HFFc6 (cell line): ENCODE data around the gene MAGI1. TPM values are rescaled to one million over a fixed set of nuclear protein-coding genes. Genes with fewer than 3 reads are reported as not detected.
A peak's percentile ranks its signal among the peaks of the same experiment; 100 is the strongest.

ENCODE experiments used
- DNase-seq: peaks from one replicate; pipeline ENCODE4 v3.0.0-alpha.2; 2018
- H3K27ac Mint-ChIP-seq: 2 replicates; pipeline ENCODE4 v1.8.0; 2020; ENCODE audit warnings: mild to moderate bottlenecking, mixed read lengths
- H3K27me3 Mint-ChIP-seq: 2 replicates; pipeline ENCODE4 v1.8.0; 2021; ENCODE audit warnings: mild to moderate bottlenecking, moderate library complexity, mixed read lengths; ENCODE audit not compliant: insufficient read depth
- H3K36me3 Mint-ChIP-seq: 2 replicates; pipeline ENCODE4 v1.8.0; 2021; ENCODE audit warnings: low read depth, mixed read lengths
- H3K4me1 Mint-ChIP-seq: 2 replicates; pipeline ENCODE4 v1.8.0; 2020; ENCODE audit warnings: low read depth, mixed read lengths
- H3K4me3 Mint-ChIP-seq: 2 replicates; pipeline ENCODE4 v1.8.0; 2020; ENCODE audit warnings: mild to moderate bottlenecking, moderate library complexity, mixed read lengths
- H3K9me3 Mint-ChIP-seq: 2 replicates; pipeline ENCODE4 v1.8.0; 2020; ENCODE audit warnings: mild to moderate bottlenecking, mixed read lengths
- CTCF ChIP-seq: fragments of 200-600 bp; sonication (generic); IDR thresholded peaks from 2 replicates; pipeline ENCODE4 v1.5.0; 2021; ENCODE audit warnings: antibody characterized with exemption, mild to moderate bottlenecking
- total RNA-seq, 6 experiments: library from RNA; stranded (reverse); fragmentation: NEBNext Ultra II Directional; extraction: Animal tissue kit (Norgen Biotek cat#: 25700); gene quantifications; 2 replicates in 1 of 6; 3 replicates in 5 of 6; pipeline ENCODE4 v1.2.3, GENCODE V29; 2021

Gene MAGI1
- total RNA-seq, 6 experiments from 2014 or later, result 21.1 to 30.5 (median 22.4) TPM

- H3K4me1 Mint-ChIP-seq, result peaks cover 12% of the 10 kb centered on the region
- H3K4me3 Mint-ChIP-seq, result no peak overlapping the region
- no peak overlapping the region for H3K27ac Mint-ChIP-seq
- no peak for TF ChIP-seq CTCF
- no peak for DNase-seq
- no peaks in the 10 kb centered on the region for H3K9me3 Mint-ChIP-seq
- H3K36me3 Mint-ChIP-seq, result no peaks in the 10 kb centered on the region
- H3K27me3 Mint-ChIP-seq, result no peaks in the 10 kb centered on the region
Measured at GRCh38 chr3:65408531-65409175, 630.1 kb downstream of the MAGI1 start.

- no peak overlapping the region for H3K27ac Mint-ChIP-seq
- DNase-seq, result no peak
- no peaks in the 10 kb centered on the region for H3K9me3 Mint-ChIP-seq
- no peaks in the 10 kb centered on the region; the same call in 1 of the 2 replicates for H3K27me3 Mint-ChIP-seq
- H3K4me3 Mint-ChIP-seq, result no peak overlapping the region
- no peaks in the 10 kb centered on the region for H3K36me3 Mint-ChIP-seq
- H3K4me1 Mint-ChIP-seq, result peaks cover 28% of the 10 kb centered on the region
- no peak for TF ChIP-seq CTCF
Measured at GRCh38 chr3:65406470-65406869, 632.2 kb downstream of the MAGI1 start.

- Mint-ChIP-seq H3K9me3 (no peaks in the 10 kb centered on the region), H3K4me3 (peak overlapping the region; percentile 54; the same call in 1 of the 2 replicates), H3K27ac (peak overlapping the region; percentile 59), H3K4me1 (peaks cover 44% of the 10 kb centered on the region), H3K27me3 (no peaks in the 10 kb centered on the region; the same call in 1 of the 2 replicates), H3K36me3 (no peaks in the 10 kb centered on the region)
- DNase-seq, result peak; percentile 91
- 0 out of 2 replicates have a peak, but pooled peaks have one; percentile 9 for TF ChIP-seq CTCF
Measured at GRCh38 chr3:65402597-65402996, 636.1 kb downstream of the MAGI1 start.

- no peak for DNase-seq
- Mint-ChIP-seq H3K36me3 (no peaks in the 10 kb centered on the region), H3K27ac (peak overlapping the region; percentile 59; the same call in 1 of the 2 replicates), H3K27me3 (no peaks in the 10 kb centered on the region; the same call in 1 of the 2 replicates), H3K4me1 (peaks cover 44% of the 10 kb centered on the region), H3K9me3 (no peaks in the 10 kb centered on the region), H3K4me3 (no peak overlapping the region)
- no peak for TF ChIP-seq CTCF
Measured at GRCh38 chr3:65401359-65402305, 637.1 kb downstream of the MAGI1 start.

- Mint-ChIP-seq H3K9me3 (no peaks in the 10 kb centered on the region), H3K4me3 (no peak overlapping the region), H3K36me3 (no peaks in the 10 kb centered on the region), H3K27me3 (no peaks in the 10 kb centered on the region; the same call in 1 of the 2 replicates), H3K27ac (no peak overlapping the region), H3K4me1 (peaks cover 45% of the 10 kb centered on the region)
- no peak for DNase-seq
- no peak for TF ChIP-seq CTCF
Measured at GRCh38 chr3:65400899-65401298, 637.8 kb downstream of the MAGI1 start.
